Right cardiac atrium (tissue), 5 donors: Measurements from ENCODE around the gene SLC13A1. TPM values are rescaled to one million over a fixed set of nuclear protein-coding genes. Genes with fewer than 3 reads are reported as not detected.
"Not testable (repeated sequence)": the region's sequence is repeated elsewhere in the genome, so short reads cannot be mapped to it uniquely, and the experiment has no call there.

Source experiments
- ATAC-seq, 2 donors: fragments of 200-7000 bp; cut with Tn5 transposase; one replicate each; pipeline versions ENCODE4 v1.8.0 to v1.9.1; 2020; ENCODE audit warnings: moderate library complexity in 2 of 2, mild to moderate bottlenecking in 1 of 2
- DNase-seq, 3 donors: peaks; one replicate each; pipeline ENCODE4 v3.0.0-alpha.2; 2020
- H3K27ac ChIP-seq: one replicate; pipeline ENCODE4 v1.5.1; 2013; ENCODE audit warnings: mild to moderate bottlenecking, low read length, control low read depth, moderate library complexity
- H3K27me3 ChIP-seq: one replicate; pipeline ENCODE4 v1.6.1; 2013; ENCODE audit not compliant: control insufficient read depth, insufficient read depth
- H3K4me1 ChIP-seq: one replicate; pipeline ENCODE4 v1.6.1; 2013; ENCODE audit warnings: low read length; ENCODE audit not compliant: control insufficient read depth, insufficient read depth
- H3K4me3 ChIP-seq: one replicate; pipeline ENCODE4 v1.5.1; 2013; ENCODE audit warnings: low read length, control low read depth
- H3K9me3 ChIP-seq: one replicate; pipeline ENCODE4 v1.6.1; 2013; ENCODE audit warnings: low read length; ENCODE audit not compliant: control insufficient read depth
- WGBS: extraction: QIAGEN DNeasy Blood & Tissue Kit; methylation state at CpG from one replicate; pipeline ENCODE4 v1.1.7; 2013; 5-methylcytosine and 5-hydroxymethylcytosine counted together
- intact Hi-C, 4 donors: fragments of 100-400 bp; cut with DNase I; formaldehyde crosslinking; loops; one replicate each; pipeline versions ENCODE4 v1.11.0 to v1.14.0; 2022 to 2023
- polyA plus RNA-seq: library from polyadenylated mRNA; stranded (reverse); fragments of 200-250 nt; gene quantifications from one replicate; pipeline ENCODE4 v1.2.3, GENCODE V29; 2013
- total RNA-seq, 4 donors: library from RNA; stranded (reverse); fragmentation: NEBNext Ultra II Directional; extraction: Animal tissue kit (Norgen Biotek cat#: 25700); gene quantifications; one replicate each; pipeline ENCODE4 v1.2.1, GENCODE V29; 2021
- donor health status: healthy with polysubstance abuse.
- donor health status: DM: no; HTN: yes; CAD: no.
- donor health status: DM: no; HTN: no; CAD: no.
- donor health status: DM: no; HTN: yes; CAD: no; lungs with severe emphysema.
- donor health status: DM: yes; HTN: yes; CAD: no.

Gene SLC13A1
- total and polyA plus RNA-seq, 5 donors: not detected

- Histone ChIP-seq H3K4me1 (no peaks in the 10 kb centered on the region), H3K27ac (no peak overlapping the region), H3K4me3 (no peak overlapping the region), H3K27me3 (no peaks in the 10 kb centered on the region), H3K9me3 (no peaks in the 10 kb centered on the region)
- intact Hi-C loops: no loop called here
- DNase-seq: no peak
- no peak for ATAC-seq
Observed at GRCh38 chr7:123122916-123123315, 76.9 kb downstream of the SLC13A1 start.

DNA sequence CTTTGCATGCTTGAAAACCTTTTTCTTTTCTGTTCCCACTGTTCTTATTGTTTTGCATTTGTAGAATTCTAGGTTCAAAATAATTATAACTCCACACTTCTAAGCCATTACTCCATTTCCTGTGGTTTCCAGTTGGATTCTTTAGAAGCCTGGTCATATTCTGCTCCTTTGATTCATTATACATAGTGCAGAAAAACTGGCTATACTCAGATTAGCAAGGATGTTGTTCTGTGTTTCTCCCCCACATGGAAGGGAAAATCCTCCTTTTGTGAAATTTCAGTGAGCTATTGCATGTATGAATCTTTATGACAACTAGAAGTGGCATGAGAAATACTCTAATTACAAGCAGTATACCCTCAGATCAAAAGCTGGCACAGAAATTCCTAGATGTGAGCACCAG is 79.5 kb downstream of the SLC13A1 start:
- Histone ChIP-seq H3K4me1 (no peaks in the 10 kb centered on the region), H3K9me3 (no peaks in the 10 kb centered on the region), H3K4me3 (no peak overlapping the region), H3K27me3 (no peaks in the 10 kb centered on the region), H3K27ac (no peak overlapping the region)
- intact Hi-C loops: no loop called here
- no peak for ATAC-seq
- no peak for DNase-seq

DNA sequence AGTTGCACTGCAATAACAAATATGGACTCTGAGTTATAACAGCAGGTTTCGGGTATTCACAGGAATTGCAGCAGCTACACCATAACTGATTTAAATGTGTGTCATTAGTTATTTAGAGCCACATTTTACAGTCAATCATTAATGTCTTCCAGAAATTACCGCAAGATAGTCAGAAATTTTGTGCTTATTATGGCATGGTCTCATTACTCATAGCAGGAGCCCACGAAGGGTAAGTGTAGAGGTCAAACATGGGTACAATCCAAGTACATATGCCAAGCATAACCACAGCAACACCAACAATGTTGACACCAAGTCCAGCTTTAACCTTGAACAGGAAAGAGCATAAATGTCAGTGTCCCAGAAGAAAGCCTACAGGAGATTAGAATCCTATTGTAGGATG is 84.4 kb downstream of the SLC13A1 start:
- H3K4me1 ChIP-seq: no peaks in the 10 kb centered on the region
- intact Hi-C loops: no loop called here
- H3K9me3 ChIP-seq: no peaks in the 10 kb centered on the region
- WGBS: 88% methylated on average over 3 of the region's 3 CpGs
- H3K4me3 ChIP-seq: no peak overlapping the region
- H3K27ac ChIP-seq: no peak overlapping the region
- DNase-seq: no peak
- no peak for ATAC-seq
- H3K27me3 ChIP-seq: no peaks in the 10 kb centered on the region

DNA sequence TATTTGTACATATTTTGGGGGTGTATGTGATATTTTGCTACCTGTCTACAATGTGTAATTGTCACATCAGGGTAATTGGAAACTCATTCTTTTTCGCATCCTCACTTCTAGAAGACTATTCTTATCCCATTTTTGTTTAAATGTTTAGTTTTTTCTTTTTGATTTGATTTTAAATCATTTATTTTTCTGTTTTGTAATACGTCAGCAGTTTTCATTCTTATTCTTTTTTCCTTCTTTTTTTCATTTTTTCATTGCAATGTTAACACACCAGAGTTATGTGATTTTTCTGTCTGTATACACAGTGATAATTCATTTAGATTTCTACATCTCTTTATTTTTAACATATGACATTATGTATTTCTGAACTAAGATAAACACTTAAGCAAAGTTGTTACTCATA is 85.5 kb downstream of the SLC13A1 start:
- WGBS: 88% methylated on average over 2 of the region's 2 CpGs
- H3K4me1 ChIP-seq: no peaks in the 10 kb centered on the region
- no peak overlapping the region for H3K4me3 ChIP-seq
- H3K9me3 ChIP-seq: no peaks in the 10 kb centered on the region
- intact Hi-C loops: no loop called here
- no peak for ATAC-seq
- no peaks in the 10 kb centered on the region for H3K27me3 ChIP-seq
- no peak overlapping the region for H3K27ac ChIP-seq
- DNase-seq: no peak

DNA sequence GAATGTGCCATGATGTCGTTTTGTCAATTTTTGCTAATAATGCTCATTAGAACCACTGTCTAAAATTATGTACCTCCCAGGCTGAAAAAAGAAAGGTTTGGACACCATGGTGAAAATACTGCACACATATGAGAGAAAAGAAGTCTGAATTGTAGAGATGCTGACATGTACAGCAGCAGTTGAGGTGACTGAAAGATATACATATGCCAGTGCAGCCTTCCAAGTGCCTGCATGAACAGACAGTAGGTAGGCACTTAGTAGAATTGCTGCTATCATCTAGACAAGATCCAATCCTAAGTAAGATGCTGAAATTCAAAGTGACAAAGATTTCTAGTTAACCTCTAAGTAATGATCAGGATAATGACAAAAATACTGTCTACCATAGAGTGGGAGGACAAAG is 86.9 kb downstream of the SLC13A1 start:
- H3K4me1 ChIP-seq: no peaks in the 10 kb centered on the region
- no peak overlapping the region for H3K27ac ChIP-seq
- DNase-seq (no peak), ATAC-seq (no peak)
- 77% methylated on average over 1 of the region's 1 CpG for WGBS
- no peaks in the 10 kb centered on the region for H3K9me3 ChIP-seq
- no peaks in the 10 kb centered on the region for H3K27me3 ChIP-seq
- intact Hi-C loops: no loop called here
- H3K4me3 ChIP-seq: no peak overlapping the region

DNA sequence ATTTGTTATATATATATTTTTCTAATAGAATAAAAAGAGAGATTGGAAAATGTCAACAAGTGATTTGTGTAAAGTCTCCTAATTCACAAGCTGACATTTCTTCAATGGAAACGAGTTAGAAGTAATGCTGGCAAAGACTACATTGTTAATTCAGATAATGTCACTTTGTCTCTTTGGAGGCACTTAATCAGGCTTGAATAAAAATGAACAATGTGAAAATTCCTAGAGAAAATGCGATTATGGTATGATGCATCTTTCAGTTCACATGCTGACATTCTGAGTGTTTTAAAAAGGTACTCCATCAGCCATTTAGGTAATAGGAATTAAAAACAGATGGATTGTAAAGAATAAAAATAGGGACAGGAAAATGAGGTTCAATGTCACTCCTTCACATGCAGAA is 100.1 kb downstream of the SLC13A1 start:
- no peaks in the 10 kb centered on the region for H3K4me1 ChIP-seq
- intact Hi-C loops: no loop called here
- no peak overlapping the region for H3K27ac ChIP-seq
- H3K4me3 ChIP-seq: no peak overlapping the region
- 59% methylated on average over 2 of the region's 2 CpGs for WGBS
- no peaks in the 10 kb centered on the region for H3K27me3 ChIP-seq
- ATAC-seq: no peak
- no peaks in the 10 kb centered on the region for H3K9me3 ChIP-seq
- no peak for DNase-seq

- H3K27ac ChIP-seq: no peak overlapping the region
- no peaks in the 10 kb centered on the region for H3K4me1 ChIP-seq
- H3K27me3 ChIP-seq: no peaks in the 10 kb centered on the region
- no peak overlapping the region for H3K4me3 ChIP-seq
- 78% methylated on average over 1 of the region's 1 CpG for WGBS
- ATAC-seq (no peak), DNase-seq (no peak)
- intact Hi-C loops: no loop called here
- no peaks in the 10 kb centered on the region for H3K9me3 ChIP-seq
Observed at GRCh38 chr7:123096976-123097375, 102.8 kb downstream of the SLC13A1 start.

GRCh38 chr7:123096434-123096833 is 103.3 kb downstream of the SLC13A1 start:
- H3K4me3 ChIP-seq: no peak overlapping the region
- H3K4me1 ChIP-seq: no peaks in the 10 kb centered on the region
- H3K27ac ChIP-seq: no peak overlapping the region
- WGBS: 71% methylated on average over 1 of the region's 1 CpG
- intact Hi-C loops: no loop called here
- no peaks in the 10 kb centered on the region for H3K27me3 ChIP-seq
- ATAC-seq: no peak
- no peaks in the 10 kb centered on the region for H3K9me3 ChIP-seq
- no peak for DNase-seq

DNA sequence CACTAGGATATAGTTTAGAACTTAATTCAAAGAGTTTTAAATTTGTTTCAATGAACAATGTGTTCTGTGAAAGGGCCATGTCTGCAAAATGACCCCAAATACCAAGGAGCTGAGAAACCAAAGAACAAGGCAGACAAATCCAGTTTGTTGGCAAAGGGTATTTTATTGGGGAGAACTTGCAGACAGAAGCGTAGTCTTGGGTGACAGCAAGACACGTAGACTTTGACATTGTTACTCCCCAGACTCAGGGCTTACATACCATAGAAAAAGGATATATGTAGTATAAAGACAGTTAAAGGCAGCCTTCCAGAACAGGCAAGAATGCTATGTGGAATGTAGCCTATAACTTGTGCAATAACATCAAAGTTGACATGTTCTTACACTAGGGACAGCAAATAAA is 109.3 kb downstream of the SLC13A1 start:
- Histone ChIP-seq H3K4me1 (no peaks in the 10 kb centered on the region), H3K27ac (no peak overlapping the region), H3K9me3 (no peaks in the 10 kb centered on the region), H3K4me3 (no peak overlapping the region), H3K27me3 (no peaks in the 10 kb centered on the region)
- WGBS: 73% methylated on average over 2 of the region's 2 CpGs
- ATAC-seq: no peak
- DNase-seq: no peak
- intact Hi-C loops: no loop called here

- intact Hi-C loops, H3K4me1 ChIP-seq, H3K4me3 ChIP-seq, H3K27ac ChIP-seq, H3K27me3 ChIP-seq, ATAC-seq, H3K9me3 ChIP-seq, DNase-seq: not testable (repeated sequence)
- WGBS: 100% methylated on average over 1 of the region's 1 CpG
Observed at GRCh38 chr7:123086910-123087309, 112.9 kb downstream of the SLC13A1 start.

DNA sequence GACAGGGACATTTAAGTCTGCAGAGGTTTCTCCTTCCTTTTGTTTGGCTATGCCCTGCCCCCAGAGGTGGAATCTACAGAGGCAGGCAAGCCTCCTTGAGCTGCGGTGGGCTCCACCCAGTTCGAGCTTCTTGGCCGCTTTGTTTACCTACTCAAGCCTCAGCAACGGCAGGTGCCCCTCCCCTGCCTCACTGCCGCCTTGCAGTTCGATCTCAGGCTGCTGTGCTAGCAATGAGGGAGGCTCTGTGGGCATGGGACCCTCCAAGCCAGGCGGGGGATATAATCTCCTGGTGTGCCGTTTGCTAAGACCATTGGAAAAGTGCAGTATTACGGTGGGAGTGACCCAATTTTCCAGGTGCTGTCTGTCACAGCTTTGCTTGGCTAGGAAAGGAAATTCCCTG is 114.9 kb downstream of the SLC13A1 start:
- H3K9me3 ChIP-seq, DNase-seq, H3K4me1 ChIP-seq, intact Hi-C loops, H3K4me3 ChIP-seq, H3K27me3 ChIP-seq, ATAC-seq, H3K27ac ChIP-seq: not testable (repeated sequence)
- 88% methylated on average over 9 of the region's 9 CpGs for WGBS

GRCh38 chr7:123079021-123079420 is 120.7 kb downstream of the SLC13A1 start:
- WGBS: 94% methylated on average over 1 of the region's 1 CpG
- intact Hi-C loops: no loop called here
- Histone ChIP-seq H3K9me3 (no peaks in the 10 kb centered on the region), H3K27ac (no peak overlapping the region), H3K4me1 (no peaks in the 10 kb centered on the region), H3K27me3 (no peaks in the 10 kb centered on the region), H3K4me3 (no peak overlapping the region)
- DNase-seq (no peak), ATAC-seq (no peak)
